AG04449 (cell line): ENCODE data around the gene MTSS2.

Experiments used
- CTCF ChIA-PET: fragments of 350-600 bp; formaldehyde crosslinking; extraction: SDS; loops from one replicate; lab custom pipeline; 2021; ENCODE audit warnings: antibody characterized with exemption; lab: Yijun Ruan, JAX
- POLR2A ChIA-PET: fragments of 400-600, 350-600 bp; formaldehyde crosslinking; extraction: SDS; loops from one replicate; lab custom pipeline; 2020; ENCODE audit warnings: antibody characterized with exemption, inconsistent platforms; lab: Yijun Ruan, JAX
- DNase-seq: peaks from one replicate; pipeline ENCODE4 v3.0.0-alpha.2; 2010; ENCODE audit warnings: low read depth, low spot score
- H3K4me3 ChIP-seq: 2 replicates; pipeline ENCODE4 v1.5.1; 2011; ENCODE audit warnings: low read depth, mild to moderate bottlenecking, control low read depth, low read length
- TF ChIP-seq, protein P1 (sequence below): IDR thresholded peaks from one replicate; pipeline ENCODE4 v1.5.1; 2011; ENCODE audit warnings: mild to moderate bottlenecking, moderate library complexity, low read length, control low read depth, inconsistent platforms; ENCODE audit not compliant: insufficient read depth; ENCODE audit errors: missing control alignments

Gene MTSS2

DNA sequence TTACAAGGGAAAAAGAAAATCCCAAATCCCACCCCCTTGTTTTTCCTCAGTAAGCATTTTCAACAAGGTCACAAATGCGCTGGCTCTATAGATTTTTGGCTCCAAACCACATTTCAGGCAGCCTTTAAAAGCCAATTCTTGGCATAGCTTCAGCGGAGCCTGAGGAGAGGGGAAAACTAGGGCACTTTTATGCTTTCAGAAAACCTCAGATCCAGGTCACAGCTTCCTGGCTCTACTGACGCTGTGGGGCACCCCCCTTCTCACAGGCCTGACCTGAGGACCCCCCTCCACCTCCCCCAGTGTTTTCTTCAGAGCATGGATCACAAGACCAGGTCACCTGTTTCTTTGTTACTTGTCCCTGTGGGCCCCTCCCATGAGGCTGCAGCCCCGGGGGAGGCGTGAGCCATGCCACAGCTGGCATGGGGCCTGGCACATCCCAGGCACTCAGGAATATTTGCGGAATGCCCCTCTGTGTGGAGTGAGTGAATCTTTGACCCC is 30.1 kb upstream of the MTSS2 start:
- no peak overlapping the region for H3K4me3 ChIP-seq
- ChIA-PET CTCF (interaction anchor here (1.5 to 3.2 kb wide), 3 partner anchors 13 to 55 kb away, joined by 3 to 16 read pairs (median 13); no protein-coding TSS in a partner anchor), POLR2A (interaction anchor here (1.0 to 1.4 kb wide), 4 partner anchors 13 to 23 kb away, joined by 3 to 6 read pairs (median 4); no protein-coding TSS in a partner anchor)
- TF ChIP-seq, protein P1, sequence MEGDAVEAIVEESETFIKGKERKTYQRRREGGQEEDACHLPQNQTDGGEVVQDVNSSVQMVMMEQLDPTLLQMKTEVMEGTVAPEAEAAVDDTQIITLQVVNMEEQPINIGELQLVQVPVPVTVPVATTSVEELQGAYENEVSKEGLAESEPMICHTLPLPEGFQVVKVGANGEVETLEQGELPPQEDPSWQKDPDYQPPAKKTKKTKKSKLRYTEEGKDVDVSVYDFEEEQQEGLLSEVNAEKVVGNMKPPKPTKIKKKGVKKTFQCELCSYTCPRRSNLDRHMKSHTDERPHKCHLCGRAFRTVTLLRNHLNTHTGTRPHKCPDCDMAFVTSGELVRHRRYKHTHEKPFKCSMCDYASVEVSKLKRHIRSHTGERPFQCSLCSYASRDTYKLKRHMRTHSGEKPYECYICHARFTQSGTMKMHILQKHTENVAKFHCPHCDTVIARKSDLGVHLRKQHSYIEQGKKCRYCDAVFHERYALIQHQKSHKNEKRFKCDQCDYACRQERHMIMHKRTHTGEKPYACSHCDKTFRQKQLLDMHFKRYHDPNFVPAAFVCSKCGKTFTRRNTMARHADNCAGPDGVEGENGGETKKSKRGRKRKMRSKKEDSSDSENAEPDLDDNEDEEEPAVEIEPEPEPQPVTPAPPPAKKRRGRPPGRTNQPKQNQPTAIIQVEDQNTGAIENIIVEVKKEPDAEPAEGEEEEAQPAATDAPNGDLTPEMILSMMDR, result no peak
- DNase-seq, result no peak

DNA sequence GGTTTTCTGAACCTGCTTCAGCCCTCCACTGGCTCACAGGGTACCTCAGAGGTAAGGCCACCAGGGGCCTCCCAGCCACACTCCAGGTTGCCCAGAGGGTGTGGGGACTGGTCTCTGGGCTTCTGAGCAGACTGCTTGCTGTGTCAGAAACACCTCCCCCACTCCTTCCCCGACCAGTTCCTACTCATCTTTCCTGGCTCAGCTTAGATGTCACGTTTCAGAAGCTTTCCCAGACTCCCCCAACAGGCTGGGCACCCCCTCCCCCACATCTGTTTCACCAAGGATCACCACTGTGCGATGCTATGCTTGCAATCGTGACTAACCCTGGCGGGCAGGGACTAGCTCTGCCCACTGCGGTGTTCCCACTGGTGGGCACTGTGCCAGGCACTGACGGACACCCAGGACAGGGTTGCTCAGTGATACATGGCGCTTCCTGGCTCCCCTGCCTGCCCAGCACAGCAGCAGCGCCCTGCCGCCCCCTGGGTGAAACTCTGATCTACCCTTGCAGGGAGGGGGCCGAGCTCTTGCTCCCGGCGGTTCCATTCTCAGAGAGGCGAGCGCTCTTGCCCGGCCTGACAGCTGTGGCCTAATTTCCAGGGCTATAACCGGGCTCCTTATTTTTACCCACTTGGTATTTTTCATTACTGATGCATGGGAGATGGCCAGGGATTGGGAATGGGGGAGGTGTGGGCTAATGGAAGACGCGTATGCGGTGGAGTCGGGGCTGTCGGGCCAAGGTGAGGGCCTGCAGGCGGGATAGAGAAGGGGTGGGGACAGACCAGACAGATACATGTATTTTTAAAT is 29.4 kb upstream of the MTSS2 start:
- TF ChIP-seq, protein P1, result no peak
- POLR2A ChIA-PET, result interaction anchor here (0.7 to 1.4 kb wide), 6 partner anchors 10 to 45 kb away, joined by 3 to 6 read pairs (median 4); no protein-coding TSS in a partner anchor
- CTCF ChIA-PET, result interaction anchor here (0.7 to 3.2 kb wide), 4 partner anchors 12 to 55 kb away, joined by 3 to 16 read pairs (median 8); no protein-coding TSS in a partner anchor
- no peak overlapping the region for H3K4me3 ChIP-seq
- peak; percentile 89 for DNase-seq

DNA sequence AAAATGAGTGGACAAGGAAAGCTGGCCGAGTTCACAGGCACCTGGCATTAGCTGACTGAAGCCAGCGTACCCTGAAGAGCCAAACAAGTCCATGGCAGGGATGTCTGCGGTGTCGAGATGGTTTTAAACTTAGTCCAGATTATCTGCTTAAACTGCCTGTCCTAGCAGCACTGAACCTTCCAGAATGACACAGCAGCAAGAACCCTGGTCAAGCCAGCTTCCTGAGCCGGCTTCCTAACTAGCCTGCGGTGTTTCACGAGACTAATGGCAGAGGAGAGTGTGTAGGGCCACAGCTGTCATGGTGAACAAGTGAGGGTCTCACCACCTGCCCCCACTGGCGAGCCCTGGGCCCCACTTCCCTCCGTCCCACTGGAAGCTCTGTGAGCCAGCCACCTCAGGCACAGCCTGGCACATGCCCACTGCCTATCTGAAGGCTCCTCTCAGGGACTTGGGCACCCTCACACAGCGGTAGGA is 28.8 kb upstream of the MTSS2 start:
- no peak for DNase-seq
- POLR2A ChIA-PET, result interaction anchor here (1.0 to 1.2 kb wide), 4 partner anchors 11 to 46 kb away, joined by 3 to 6 read pairs (median 4); no protein-coding TSS in a partner anchor
- CTCF ChIA-PET, result interaction anchor here (0.7 to 3.2 kb wide), 3 partner anchors 12 to 56 kb away, joined by 3 to 16 read pairs (median 13); no protein-coding TSS in a partner anchor
- no peak overlapping the region for H3K4me3 ChIP-seq
- TF ChIP-seq, protein P1, result no peak

DNA sequence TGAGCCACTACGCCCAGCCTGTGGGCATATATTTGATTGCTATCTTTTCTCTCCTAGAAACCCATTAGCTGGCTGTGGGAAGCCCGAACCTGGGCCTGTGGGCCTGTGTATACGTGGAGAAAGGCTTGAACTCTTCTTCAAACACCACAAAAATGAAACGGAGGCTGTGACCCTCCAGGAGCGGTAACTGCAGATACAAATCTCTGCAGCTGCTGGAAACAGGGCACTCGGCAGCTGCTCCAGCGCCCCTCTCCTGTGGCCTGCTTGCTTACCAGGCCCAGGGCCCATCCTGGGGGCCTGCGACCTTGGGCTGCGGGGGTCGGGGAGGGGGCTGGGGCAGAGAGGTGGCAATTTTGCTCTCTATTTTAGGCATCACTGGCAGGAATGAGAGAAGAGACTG is 28.0 kb upstream of the MTSS2 start:
- no peak overlapping the region for H3K4me3 ChIP-seq
- ChIA-PET CTCF (interaction anchor here (1.7 to 3.2 kb wide), 3 partner anchors 11 to 57 kb away, joined by 3 to 16 read pairs (median 13); no protein-coding TSS in a partner anchor), POLR2A (no interaction called here)
- TF ChIP-seq, protein P1, result no peak
- DNase-seq, result no peak

DNA sequence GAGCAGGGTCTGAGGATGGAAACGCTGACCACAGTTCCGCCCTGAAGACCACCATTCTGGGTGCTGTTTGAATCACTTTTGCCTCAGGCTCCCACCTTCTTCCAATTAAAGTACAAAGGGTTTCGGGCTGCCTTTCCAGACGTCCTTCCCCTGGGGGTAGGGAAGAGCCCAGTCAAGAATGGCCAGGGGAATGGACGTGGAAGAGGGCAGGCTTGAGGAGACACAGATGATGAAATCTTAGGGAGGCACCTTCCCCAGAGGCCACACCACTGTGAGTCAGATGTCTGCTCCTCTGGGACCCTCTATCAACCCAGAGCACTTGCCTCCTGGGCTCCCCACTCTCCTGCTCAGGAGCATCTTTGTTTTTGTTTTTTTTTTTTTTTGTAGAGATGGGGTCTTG is 27.5 kb upstream of the MTSS2 start:
- ChIA-PET POLR2A (no interaction called here), CTCF (interaction anchor here (1.1 to 3.2 kb wide), 4 partner anchors 10 to 57 kb away, joined by 3 to 16 read pairs (median 8); no protein-coding TSS in a partner anchor)
- DNase-seq, result no peak

More for the DNA sequence above, 27.5 kb upstream of the MTSS2 start:
- no peak overlapping the region for H3K4me3 ChIP-seq
- TF ChIP-seq, protein P1, result no peak
